KMS-11 (cell line): ENCODE data around the gene CCM2L.

Source experiments
- H2AFZ ChIP-seq: fragments of 200-600 bp; sonication (generic); 2 replicates; pipeline ENCODE4 v1.6.1; 2016; ENCODE audit warnings: antibody characterized with exemption, mixed run types, low read depth
- H3K27ac ChIP-seq: fragments of 200-600 bp; sonication (generic); 2 replicates; pipeline ENCODE4 v1.6.1; 2016; ENCODE audit warnings: mild to moderate bottlenecking, mixed run types
- H3K27me3 ChIP-seq: fragments of 200-600 bp; sonication (generic); 2 replicates; pipeline ENCODE4 v1.6.1; 2017; ENCODE audit warnings: mild to moderate bottlenecking, low read depth, mixed run types, moderate library complexity; ENCODE audit not compliant: insufficient read depth
- H3K36me3 ChIP-seq: fragments of 200-600 bp; sonication (generic); 2 replicates; pipeline ENCODE4 v1.6.1; 2017; ENCODE audit warnings: mild to moderate bottlenecking, mixed run types; ENCODE audit not compliant: insufficient read depth
- H3K4me1 ChIP-seq: fragments of 200-600 bp; sonication (generic); 2 replicates; pipeline ENCODE4 v1.6.1; 2016; ENCODE audit warnings: mild to moderate bottlenecking, low read depth, mixed run types; ENCODE audit not compliant: poor library complexity, severe bottlenecking
- H3K4me2 ChIP-seq: fragments of 200-600 bp; sonication (generic); 2 replicates; pipeline ENCODE4 v1.7.0; 2016; ENCODE audit warnings: mild to moderate bottlenecking, mixed run types
- H3K4me3 ChIP-seq: fragments of 200-600 bp; sonication (generic); IDR thresholded peaks from 2 replicates; pipeline ENCODE4 v1.6.1; 2017; ENCODE audit warnings: low read depth, low read length, mixed read lengths; ENCODE audit not compliant: insufficient read depth
- H3K79me2 ChIP-seq: fragments of 200-600 bp; sonication (generic); 2 replicates; pipeline ENCODE4 v1.6.1; 2016; ENCODE audit warnings: low read depth, mixed run types; ENCODE audit not compliant: insufficient read depth
- H3K9ac ChIP-seq: fragments of 200-600 bp; sonication (generic); 2 replicates; pipeline ENCODE4 v1.6.1; 2016; ENCODE audit warnings: mild to moderate bottlenecking, mixed run types
- H4K20me1 ChIP-seq: fragments of 200-600 bp; sonication (generic); 2 replicates; pipeline ENCODE4 v1.6.1; 2016; ENCODE audit warnings: mild to moderate bottlenecking, mixed run types; ENCODE audit not compliant: insufficient read depth
- CTCF ChIP-seq: fragments of 200-600 bp; sonication (generic); conservative IDR thresholded peaks from 2 replicates; pipeline ENCODE4 v1.6.1; 2017; ENCODE audit warnings: low read depth, mild to moderate bottlenecking, antibody characterized with exemption, low read length, moderate library complexity, mixed read lengths

Gene CCM2L

GRCh38 chr20:31979713-31980426, 30.4 kb upstream of the CCM2L start:
- no peak overlapping the region for H3K9ac ChIP-seq
- no peak overlapping the region for H2AFZ ChIP-seq
- H4K20me1 ChIP-seq, result no peaks in the 10 kb centered on the region
- H3K27me3 ChIP-seq, result peaks cover 32% of the 10 kb centered on the region; the same call in 1 of the 2 replicates
- no peak overlapping the region for H3K4me2 ChIP-seq
- H3K79me2 ChIP-seq, result no peaks in the 10 kb centered on the region
- H3K36me3 ChIP-seq, result no peaks in the 10 kb centered on the region
- H3K4me1 ChIP-seq, result no peaks in the 10 kb centered on the region
- no peak overlapping the region for H3K4me3 ChIP-seq
- no peak for TF ChIP-seq CTCF
- no peak overlapping the region for H3K27ac ChIP-seq

- no peak for TF ChIP-seq CTCF
- H3K36me3 ChIP-seq, result no peaks in the 10 kb centered on the region
- H3K27ac ChIP-seq, result no peak overlapping the region
- H3K4me1 ChIP-seq, result no peaks in the 10 kb centered on the region
- no peak overlapping the region for H3K4me3 ChIP-seq
- no peaks in the 10 kb centered on the region for H3K79me2 ChIP-seq
- H4K20me1 ChIP-seq, result no peaks in the 10 kb centered on the region
- H2AFZ ChIP-seq, result no peak overlapping the region
- H3K4me2 ChIP-seq, result no peak overlapping the region
- H3K9ac ChIP-seq, result no peak overlapping the region
- H3K27me3 ChIP-seq, result peaks cover 38% of the 10 kb centered on the region; the same call in 1 of the 2 replicates
These were observed 28.5 kb upstream of the CCM2L start for GRCh38 chr20:31981784-31982183.

- Histone ChIP-seq H3K4me1 (no peaks in the 10 kb centered on the region), H3K4me3 (no peak overlapping the region), H2AFZ (no peak overlapping the region), H3K27me3 (peaks cover 37% of the 10 kb centered on the region; the same call in 1 of the 2 replicates), H3K9ac (no peak overlapping the region), H3K36me3 (no peaks in the 10 kb centered on the region), H3K27ac (no peak overlapping the region), H4K20me1 (no peaks in the 10 kb centered on the region), H3K4me2 (no peak overlapping the region), H3K79me2 (no peaks in the 10 kb centered on the region)
- no peak for TF ChIP-seq CTCF
These were observed 25.2 kb upstream of the CCM2L start for GRCh38 chr20:31984981-31985471.

GRCh38 chr20:31987744-31988143, 22.5 kb upstream of the CCM2L start:
- Histone ChIP-seq H3K79me2 (no peaks in the 10 kb centered on the region), H3K4me1 (no peaks in the 10 kb centered on the region), H3K4me2 (no peak overlapping the region), H3K27me3 (peaks cover 30% of the 10 kb centered on the region; the same call in 1 of the 2 replicates), H2AFZ (no peak overlapping the region), H3K9ac (no peak overlapping the region), H3K27ac (no peak overlapping the region), H3K4me3 (no peak overlapping the region), H3K36me3 (no peaks in the 10 kb centered on the region), H4K20me1 (no peaks in the 10 kb centered on the region)
- no peak for TF ChIP-seq CTCF
